ENCODE data around the gene CHCHD4. TPM values are rescaled to one million over a fixed set of nuclear protein-coding genes. Genes with fewer than 3 reads are reported as not detected.

Gene CHCHD4
- total and polyA plus RNA-seq, 3 donors from 2014 or later, result 13.3 to 19.1 (median 15.7) TPM

- intact Hi-C loops (cut with DNase I; ENCODE audit: low total_unique reads), result no loop called here
- DNase-seq, result peak; percentile 8
- H3K27me3 ChIP-seq, result no peaks in the 10 kb centered on the region
- TF ChIP-seq POLR2A (IDR thresholded peaks at IDR 0.05), result no peak
- no peak for TF ChIP-seq CTCF (IDR thresholded peaks at IDR 0.05)
- no peak overlapping the region for H3K27ac ChIP-seq
- H3K4me1 ChIP-seq, result peaks cover 12% of the 10 kb centered on the region
- H3K9me3 ChIP-seq, result no peaks in the 10 kb centered on the region
- 93 to 96% methylated on average over 11 of the region's 11 CpGs for WGBS, 2 donors
- H3K4me3 ChIP-seq, result no peak overlapping the region
- no peaks in the 10 kb centered on the region for H3K36me3 ChIP-seq (ENCODE audit: low read depth, missing control alignments)
Observed at GRCh38 chr3:14120111-14120920, 4.4 kb downstream of the CHCHD4 start.

- Histone ChIP-seq H3K9me3 (no peaks in the 10 kb centered on the region), H3K27me3 (no peaks in the 10 kb centered on the region), H3K4me3 (no peak overlapping the region), H3K4me1 (peaks cover 12% of the 10 kb centered on the region), H3K27ac (no peak overlapping the region), H3K36me3 (ENCODE audit: low read depth, missing control alignments) (no peaks in the 10 kb centered on the region)
- intact Hi-C loops (cut with DNase I; ENCODE audit: low total_unique reads), result no loop called here
- TF ChIP-seq POLR2A (IDR thresholded peaks at IDR 0.05) (no peak), CTCF (IDR thresholded peaks at IDR 0.05) (no peak)
- 88 to 100% methylated on average over 2 of the region's 2 CpGs for WGBS, 2 donors
- no peak for DNase-seq
Observed at GRCh38 chr3:14119651-14120050, 5.0 kb downstream of the CHCHD4 start.

GRCh38 chr3:14118400-14119381, 6.0 kb downstream of the CHCHD4 start:
- Histone ChIP-seq H3K4me3 (no peak overlapping the region), H3K27ac (no peak overlapping the region), H3K27me3 (no peaks in the 10 kb centered on the region), H3K36me3 (ENCODE audit: low read depth, missing control alignments) (no peaks in the 10 kb centered on the region), H3K9me3 (no peaks in the 10 kb centered on the region), H3K4me1 (peaks cover 9% of the 10 kb centered on the region)
- WGBS, 2 donors, result 70 to 77% methylated on average over 12 to 13 of the region's 13 CpGs
- no peak for TF ChIP-seq CTCF (IDR thresholded peaks at IDR 0.05)
- no peak for TF ChIP-seq POLR2A (IDR thresholded peaks at IDR 0.05)
- peak; percentile 13 for DNase-seq
- intact Hi-C loops (cut with DNase I; ENCODE audit: low total_unique reads), result no loop called here

GRCh38 chr3:14117468-14118399, 6.9 kb downstream of the CHCHD4 start:
- Histone ChIP-seq H3K27ac (no peak overlapping the region), H3K36me3 (ENCODE audit: low read depth, missing control alignments) (no peaks in the 10 kb centered on the region), H3K27me3 (no peaks in the 10 kb centered on the region), H3K4me1 (no peaks in the 10 kb centered on the region), H3K4me3 (no peak overlapping the region), H3K9me3 (no peaks in the 10 kb centered on the region)
- TF ChIP-seq POLR2A (IDR thresholded peaks at IDR 0.05) (no peak), CTCF (IDR thresholded peaks at IDR 0.05) (no peak)
- DNase-seq, result peak; percentile 8
- intact Hi-C loops (cut with DNase I; ENCODE audit: low total_unique reads), result no loop called here
- 86 to 96% methylated on average over 10 of the region's 10 CpGs for WGBS, 2 donors

Measured in testis (tissue), 3 donors.